ENCODE measurements around the gene TTC19.
A peak's percentile ranks its signal among the peaks of the same experiment; 100 is the strongest.

The TTC19 gene

GRCh38 chr17:15973834-15974233 is 25.8 kb upstream of the TTC19 start:
- peaks cover 4 to 34% of the 10 kb centered on the region in 2 experiments for H3K36me3 ChIP-seq (ENCODE audit: control insufficient read depth in 2 of 2, insufficient read depth in 1 of 2, low read length in 2 of 2)
- ChIA-PET CTCF (no interaction called here), POLR2A (interaction anchor here (0.8 kb wide), 1 partner anchor 10 kb away, joined by 3 read pairs; no protein-coding TSS in a partner anchor)
- H3K9me3 ChIP-seq (ENCODE audit: control insufficient read depth, insufficient read depth, low read depth, low read length), result no peaks in the 10 kb centered on the region
- H3K4me3 ChIP-seq (ENCODE audit: low read depth, low read length), result no peak overlapping the region
- no peaks in the 10 kb centered on the region for H3K4me1 ChIP-seq (ENCODE audit: control insufficient read depth, insufficient read depth, low read length)
- H3K27ac ChIP-seq (ENCODE audit: extremely low read depth, low read depth, low read length), result no peak overlapping the region
- TF ChIP-seq ZSCAN16 (tag by site-specific recombination; IDR thresholded peaks at IDR 0.05), result no peak
- no peak for TF ChIP-seq ZNF19 (tag by site-specific recombination; IDR thresholded peaks at IDR 0.05; ENCODE audit: low read depth)
- peak; percentile 65 for TF ChIP-seq PRDM1 (tag by site-specific recombination; IDR thresholded peaks at IDR 0.05)
- TF ChIP-seq ZNF394 (tag by site-specific recombination; IDR thresholded peaks at IDR 0.05; ENCODE audit: borderline replicate concordance), result no peak
- TF ChIP-seq ZNF747 (tag by site-specific recombination; IDR thresholded peaks at IDR 0.05), result no peak
- TF ChIP-seq ZSCAN18 (tag by site-specific recombination; IDR thresholded peaks at IDR 0.05), result no peak
- no peak for TF ChIP-seq ZNF530 (tag by site-specific recombination; IDR thresholded peaks at IDR 0.05; ENCODE audit: low read depth)
- TF ChIP-seq REST (tag by site-specific recombination; IDR thresholded peaks at IDR 0.05), result no peak
- TF ChIP-seq ZNF169 (tag by site-specific recombination; IDR thresholded peaks at IDR 0.05), result no peak

- H3K4me3 ChIP-seq (ENCODE audit: low read depth, low read length), result no peak overlapping the region
- CTCF ChIA-PET, result interaction anchor here (0.5 kb wide), 1 partner anchor 60 kb away, joined by 3 read pairs; no protein-coding TSS in a partner anchor
- H3K4me1 ChIP-seq (ENCODE audit: control insufficient read depth, insufficient read depth, low read length), result no peaks in the 10 kb centered on the region
- H3K36me3 ChIP-seq (ENCODE audit: control insufficient read depth in 2 of 2, insufficient read depth in 1 of 2, low read length in 2 of 2), result peaks cover 19 to 64% of the 10 kb centered on the region in 2 experiments
- no peaks in the 10 kb centered on the region for H3K9me3 ChIP-seq (ENCODE audit: control insufficient read depth, insufficient read depth, low read depth, low read length)
- no peak overlapping the region for H3K27ac ChIP-seq (ENCODE audit: extremely low read depth, low read depth, low read length)
- POLR2A ChIA-PET, result no interaction called here
- TF ChIP-seq ZNF776 (tag by site-specific recombination; IDR thresholded peaks at IDR 0.05; ENCODE audit: borderline replicate concordance) (no peak), ZNF202 (tag by site-specific recombination; IDR thresholded peaks at IDR 0.05; ENCODE audit: borderline replicate concordance) (no peak), ZNF473 (tag by site-specific recombination; IDR thresholded peaks at IDR 0.05) (no peak), ELK4 (IDR thresholded peaks at IDR 0.05; ENCODE audit: borderline replicate concordance, low read depth, low read length) (no peak), ZNF658 (tag by site-specific recombination; IDR thresholded peaks at IDR 0.05) (no peak), ZSCAN5A (tag by site-specific recombination; IDR thresholded peaks at IDR 0.05) (no peak), PRDM4 (tag by site-specific recombination; IDR thresholded peaks at IDR 0.05) (no peak), ZNF768 (tag by site-specific recombination; IDR thresholded peaks at IDR 0.05) (no peak), YY1 (tag by site-specific recombination; IDR thresholded peaks at IDR 0.05) (no peak), TSHZ1 (tag by site-specific recombination; IDR thresholded peaks at IDR 0.05; ENCODE audit: borderline replicate concordance) (no peak), ZNF549 (tag by site-specific recombination; IDR thresholded peaks at IDR 0.05) (no peak)
Observed at GRCh38 chr17:15977894-15978293, 21.7 kb upstream of the TTC19 start.
